Fibroblast of mammary gland (primary cell): ENCODE data around the gene UPF3A.

Experiments
- DNase-seq: peaks from one replicate; pipeline ENCODE4 v3.0.0-alpha.2; 2010; ENCODE audit warnings: low read depth
- H3K4me3 ChIP-seq: 2 replicates; pipeline ENCODE4 v1.5.1; 2011; ENCODE audit warnings: low read depth, mild to moderate bottlenecking, low read length, moderate library complexity; ENCODE audit not compliant: control insufficient read depth
- TF ChIP-seq, protein P1 (sequence below): conservative IDR thresholded peaks from 2 replicates; pipeline ENCODE4 v1.5.1; 2011; ENCODE audit warnings: low read depth, low read length, inconsistent platforms; ENCODE audit not compliant: control insufficient read depth, insufficient read depth

The UPF3A gene, protein sequence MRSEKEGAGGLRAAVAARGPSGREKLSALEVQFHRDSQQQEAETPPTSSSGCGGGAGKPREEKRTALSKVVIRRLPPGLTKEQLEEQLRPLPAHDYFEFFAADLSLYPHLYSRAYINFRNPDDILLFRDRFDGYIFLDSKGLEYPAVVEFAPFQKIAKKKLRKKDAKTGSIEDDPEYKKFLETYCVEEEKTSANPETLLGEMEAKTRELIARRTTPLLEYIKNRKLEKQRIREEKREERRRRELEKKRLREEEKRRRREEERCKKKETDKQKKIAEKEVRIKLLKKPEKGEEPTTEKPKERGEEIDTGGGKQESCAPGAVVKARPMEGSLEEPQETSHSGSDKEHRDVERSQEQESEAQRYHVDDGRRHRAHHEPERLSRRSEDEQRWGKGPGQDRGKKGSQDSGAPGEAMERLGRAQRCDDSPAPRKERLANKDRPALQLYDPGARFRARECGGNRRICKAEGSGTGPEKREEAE

DNA sequence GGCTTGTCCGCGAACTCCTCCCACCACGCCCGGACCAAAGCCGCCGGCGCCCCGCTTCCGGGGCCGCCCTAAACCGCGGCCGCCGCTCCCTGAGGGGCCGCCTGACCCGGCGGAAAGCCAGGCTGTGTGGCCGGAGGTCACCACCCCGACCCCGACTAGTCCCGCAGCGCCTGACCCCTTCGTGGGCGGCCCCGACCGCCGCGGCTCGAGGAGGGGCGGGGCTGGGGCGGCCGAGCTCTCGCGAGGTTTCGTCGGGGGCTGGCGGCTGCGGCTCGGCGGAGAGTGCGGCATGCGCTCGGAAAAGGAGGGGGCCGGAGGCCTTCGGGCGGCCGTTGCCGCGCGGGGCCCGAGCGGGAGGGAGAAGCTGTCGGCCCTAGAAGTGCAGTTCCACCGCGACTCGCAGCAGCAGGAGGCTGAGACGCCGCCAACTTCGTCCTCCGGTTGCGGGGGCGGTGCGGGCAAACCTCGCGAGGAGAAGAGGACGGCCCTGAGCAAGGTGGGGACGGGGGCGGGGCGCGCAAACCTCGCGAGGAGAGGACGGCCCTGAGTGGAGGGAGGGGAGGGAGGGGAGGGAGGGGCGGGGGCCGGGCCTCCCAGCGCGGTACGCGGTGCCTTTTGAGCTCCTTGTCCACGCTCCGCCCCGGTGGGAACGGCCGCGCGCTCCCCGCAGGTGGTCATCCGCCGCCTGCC, at the start of gene UPF3A:
Gene UPF3A, plus strand, starts transcription at position 251 of the 690 bp plus-strand sequence. Its CDS starts 39 bp downstream, at position 290.
- peak within 1 kb of the TSS; percentile 80 for H3K4me3 ChIP-seq
- peak; percentile 88 for DNase-seq
- TF ChIP-seq, protein P1, sequence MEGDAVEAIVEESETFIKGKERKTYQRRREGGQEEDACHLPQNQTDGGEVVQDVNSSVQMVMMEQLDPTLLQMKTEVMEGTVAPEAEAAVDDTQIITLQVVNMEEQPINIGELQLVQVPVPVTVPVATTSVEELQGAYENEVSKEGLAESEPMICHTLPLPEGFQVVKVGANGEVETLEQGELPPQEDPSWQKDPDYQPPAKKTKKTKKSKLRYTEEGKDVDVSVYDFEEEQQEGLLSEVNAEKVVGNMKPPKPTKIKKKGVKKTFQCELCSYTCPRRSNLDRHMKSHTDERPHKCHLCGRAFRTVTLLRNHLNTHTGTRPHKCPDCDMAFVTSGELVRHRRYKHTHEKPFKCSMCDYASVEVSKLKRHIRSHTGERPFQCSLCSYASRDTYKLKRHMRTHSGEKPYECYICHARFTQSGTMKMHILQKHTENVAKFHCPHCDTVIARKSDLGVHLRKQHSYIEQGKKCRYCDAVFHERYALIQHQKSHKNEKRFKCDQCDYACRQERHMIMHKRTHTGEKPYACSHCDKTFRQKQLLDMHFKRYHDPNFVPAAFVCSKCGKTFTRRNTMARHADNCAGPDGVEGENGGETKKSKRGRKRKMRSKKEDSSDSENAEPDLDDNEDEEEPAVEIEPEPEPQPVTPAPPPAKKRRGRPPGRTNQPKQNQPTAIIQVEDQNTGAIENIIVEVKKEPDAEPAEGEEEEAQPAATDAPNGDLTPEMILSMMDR: no peak

DNA sequence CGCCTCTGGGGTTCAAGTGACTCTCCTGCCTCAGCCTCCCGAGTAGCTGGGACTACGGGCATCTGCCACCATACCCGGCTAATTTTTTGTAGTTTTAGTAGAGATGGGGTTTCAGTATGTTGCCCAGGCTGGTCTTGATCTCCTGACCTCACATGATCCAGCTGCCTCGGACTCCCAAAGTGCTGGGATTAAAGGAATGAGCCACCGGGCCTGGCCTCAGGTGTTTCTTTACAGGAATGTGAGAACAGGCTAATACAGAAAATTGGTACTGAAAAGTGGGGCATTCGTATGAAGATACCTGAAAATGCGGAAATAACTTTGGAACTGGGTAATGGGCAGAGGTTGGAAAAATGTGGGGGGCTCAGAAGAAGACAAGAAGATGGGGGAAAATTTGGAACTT, 49.5 kb upstream of the UPF3A start:
- TF ChIP-seq, protein P1: no peak
- DNase-seq: no peak
- no peak overlapping the region for H3K4me3 ChIP-seq

DNA sequence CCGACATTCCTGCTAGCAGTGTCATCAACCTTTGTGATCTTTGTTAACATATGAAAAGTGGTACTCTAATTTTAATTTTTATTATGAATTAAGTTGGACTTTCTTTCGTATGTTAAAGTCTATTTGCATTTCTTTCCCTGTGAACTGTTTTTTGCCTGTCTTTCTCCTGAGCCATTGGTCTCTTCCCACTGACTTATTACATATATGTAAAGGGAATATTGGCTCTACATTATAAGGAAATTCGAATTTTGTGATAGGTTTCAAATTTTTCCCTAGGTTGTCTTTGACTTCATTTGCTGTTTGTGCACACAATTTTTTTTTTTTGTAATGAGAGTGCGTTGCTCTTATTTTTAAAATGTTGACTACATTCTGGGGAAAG, 47.1 kb upstream of the UPF3A start:
- TF ChIP-seq, protein P1: no peak
- no peak for DNase-seq
- H3K4me3 ChIP-seq: peak overlapping the region; percentile 18

DNA sequence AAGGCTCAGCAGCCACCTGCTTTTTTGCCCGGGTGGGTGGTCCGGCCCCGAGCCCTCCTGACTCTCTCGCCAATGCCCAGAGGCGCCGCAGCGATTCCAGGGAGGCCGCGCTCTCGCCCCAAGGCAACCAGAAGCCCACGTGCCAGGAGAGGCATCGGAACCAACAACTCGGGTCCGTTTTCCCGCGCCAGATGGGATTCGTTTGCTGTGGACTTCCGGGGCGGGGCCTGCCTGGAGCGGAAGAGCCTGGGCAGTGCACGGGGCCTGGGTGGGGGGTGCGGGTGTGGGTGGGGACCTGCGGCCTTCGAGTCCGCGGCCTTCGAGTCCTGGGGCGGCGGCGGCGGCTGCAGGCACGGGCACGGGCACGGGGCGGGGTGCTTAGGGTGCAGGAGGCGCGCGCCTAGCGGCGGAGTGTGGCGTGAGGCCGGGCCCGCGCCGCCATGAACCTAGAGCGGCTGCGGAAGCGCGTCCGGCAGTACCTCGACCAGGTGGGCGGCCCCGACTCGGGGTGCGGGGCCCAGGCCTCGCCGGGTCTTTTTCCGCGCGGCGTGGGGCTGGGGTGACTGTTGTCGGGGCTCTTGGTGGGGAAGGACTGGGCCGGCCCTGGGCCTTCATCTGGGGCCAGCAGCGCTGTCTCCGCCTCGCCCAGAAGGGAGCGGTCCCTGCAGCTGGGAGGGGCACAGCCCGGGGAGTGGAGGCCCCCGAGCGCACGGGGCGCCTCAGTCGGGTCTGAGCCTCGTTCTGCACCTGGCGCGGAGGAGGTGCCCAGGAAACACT, 46.6 kb upstream of the UPF3A start, which contains the start of gene CDC16:
Gene CDC16, plus strand, starts transcription at position 253 of the 777 bp plus-strand sequence. Its CDS starts 188 bp downstream, at position 441.
- DNase-seq: peak; percentile 87
- H3K4me3 ChIP-seq: peak within 1 kb of the TSS; percentile 61
- TF ChIP-seq, protein P1: no peak

DNA sequence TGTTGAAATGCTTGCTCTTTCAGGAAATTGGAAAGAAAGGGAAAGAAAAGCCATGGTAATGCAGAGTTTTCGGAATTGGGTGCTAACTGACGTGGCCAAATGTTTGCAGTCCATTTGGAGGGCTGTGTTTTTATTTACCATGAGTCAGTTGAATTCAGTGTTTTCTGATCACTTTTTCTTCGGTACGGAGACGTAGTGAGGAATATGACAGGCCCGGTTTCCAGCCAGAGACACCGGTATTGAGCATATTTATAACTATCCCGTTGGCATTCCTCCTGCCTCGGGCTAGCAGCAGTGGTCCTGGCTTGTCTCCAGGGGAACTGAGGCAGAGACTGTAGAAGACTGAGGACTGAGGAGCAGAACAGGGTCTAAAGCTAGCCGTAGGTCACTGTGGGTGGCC, 45.7 kb upstream of the UPF3A start:
- peak; percentile 22 for DNase-seq
- H3K4me3 ChIP-seq: peak overlapping the region; percentile 61
- TF ChIP-seq, protein P1: no peak

DNA sequence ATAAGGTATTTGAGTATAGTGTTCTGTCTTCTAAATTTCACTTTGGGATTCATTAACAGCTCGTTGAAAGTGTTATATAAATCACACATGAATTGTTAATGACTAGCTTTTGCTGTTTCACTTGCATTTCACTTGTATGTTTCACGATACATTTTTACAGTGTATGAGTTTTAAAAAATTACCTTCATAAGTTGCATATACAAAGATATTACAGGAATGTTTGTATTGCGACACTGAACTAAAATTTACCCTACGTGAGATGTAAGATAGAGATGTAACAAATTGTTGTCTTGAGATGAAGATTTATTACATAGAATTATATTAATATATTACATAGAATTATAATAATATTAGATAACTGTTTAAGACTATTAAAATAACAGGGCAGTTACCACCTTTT, 45.2 kb upstream of the UPF3A start:
- TF ChIP-seq, protein P1: no peak
- H3K4me3 ChIP-seq: peak overlapping the region; percentile 61
- DNase-seq: no peak
